HCT116 (cell line): Measurements from ENCODE around the gene CHST1. TPM values are rescaled to one million over a fixed set of nuclear protein-coding genes. Genes with fewer than 3 reads are reported as not detected.

ENCODE experiments used
- ATAC-seq: fragments of 200-7000 bp; cut with Tn5 transposase; 2 replicates; pipeline ENCODE4 v1.9.1; 2020; ENCODE audit warnings: mild to moderate bottlenecking, moderate library complexity
- BruUV-seq: library from RNA; stranded (reverse); fragments of 400-500 nt; replicated peaks from 2 replicates; lab custom pipeline; 2021; lab: Mats Ljungman, UMichigan
- CTCF ChIA-PET: fragments of 300-600 bp; sonication (Branson Sonifier 250); formaldehyde crosslinking; loops from one replicate; lab custom pipeline; 2021; ENCODE audit warnings: antibody characterized with exemption; lab: Charles Lee
- POLR2A ChIA-PET: fragments of 300-600, 350-600 bp; sonication (Branson Sonifier 250); formaldehyde crosslinking; loops from one replicate; lab custom pipeline; 2021; ENCODE audit warnings: antibody characterized with exemption; lab: Charles Lee
- RAD21 ChIA-PET, 2 experiments: fragments of 300-600 bp; sonication (Branson Sonifier 250); formaldehyde crosslinking; loops; one replicate each; lab custom pipeline; 2023; ENCODE audit warnings: low total read pairs in 2 of 2; ENCODE audit not compliant: uncharacterized antibody in 2 of 2, unreplicated experiment in 2 of 2, low non-redundant PET in 1 of 2; lab: Charles Lee
- DNase-seq: peaks from one replicate; pipeline ENCODE4 v3.0.0-alpha.2; 2010; ENCODE audit warnings: low read depth, low spot score
- H2AFZ ChIP-seq: fragments of 200-600 bp; shearing (Covaris generic), sonication (generic); 2 replicates; pipeline ENCODE4 v1.6.1; 2017; ENCODE audit warnings: low read depth, mixed run types, mixed read lengths, antibody characterized with exemption, low read length; ENCODE audit not compliant: poor library complexity, severe bottlenecking
- H3K27ac ChIP-seq: 2 replicates; pipeline ENCODE4 v1.5.1; 2012; ENCODE audit warnings: low read depth, low read length
- H3K27me3 ChIP-seq: fragments of 200-600 bp; sonication (generic); 2 replicates; pipeline ENCODE4 v1.6.1; 2016; ENCODE audit warnings: mixed run types, low read length, mixed read lengths; ENCODE audit not compliant: insufficient read depth
- H3K36me3 ChIP-seq, 2 experiments: fragments of 200-500 bp in 1 of 2; fragments of 200-600 bp in 1 of 2; sonication (Bioruptor generic) in 1 of 2; sonication (generic) in 1 of 2; 2 replicates each; pipeline versions ENCODE4 v1.5.1 to v1.6.1; 2014 to 2016; ENCODE audit warnings: low read length in 2 of 2, inconsistent platforms in 1 of 2, mixed read lengths in 1 of 2, mixed run types in 1 of 2; ENCODE audit not compliant: insufficient read depth in 2 of 2, control insufficient read depth in 1 of 2
- H3K4me1 ChIP-seq, 2 experiments: fragments of 200-600 bp in 1 of 2; sonication (generic) in 1 of 2; 2 replicates each; pipeline versions ENCODE4 v1.5.1 to v1.6.1; 2012 to 2017; ENCODE audit warnings: low read length in 2 of 2, inconsistent platforms in 1 of 2, mild to moderate bottlenecking in 1 of 2, mixed read lengths in 1 of 2, mixed run types in 1 of 2, moderate library complexity in 1 of 2; ENCODE audit not compliant: insufficient read depth in 2 of 2, control insufficient read depth in 1 of 2
- H3K4me2 ChIP-seq: fragments of 200-600 bp; sonication (generic); 2 replicates; pipeline ENCODE4 v1.6.1; 2017; ENCODE audit warnings: mixed run types, low read length, mixed read lengths
- H3K4me3 ChIP-seq, 2 experiments: fragments of 200-600 bp in 1 of 2; sonication (generic) in 1 of 2; replicated peaks in 1 of 2; 2 replicates each; pipeline ENCODE4 v1.5.1; 2011 to 2016; ENCODE audit warnings: low read length in 2 of 2, control low read depth in 1 of 2, low read depth in 1 of 2, mild to moderate bottlenecking in 1 of 2, mixed read lengths in 1 of 2, mixed run types in 1 of 2
- H3K79me2 ChIP-seq: fragments of 200-600 bp; sonication (generic); 2 replicates; pipeline ENCODE4 v1.6.1; 2017; ENCODE audit warnings: mild to moderate bottlenecking, mixed run types, low read length, moderate library complexity, mixed read lengths; ENCODE audit not compliant: insufficient read depth
- H3K9ac ChIP-seq: fragments of 200-600 bp; sonication (generic); 2 replicates; pipeline ENCODE4 v1.6.1; 2016; ENCODE audit warnings: low read length, mixed read lengths
- H3K9me2 ChIP-seq: fragments of 200-600 bp; sonication (generic), shearing (Covaris generic); 2 replicates; pipeline ENCODE4 v1.6.1; 2017; ENCODE audit warnings: mixed run types, mild to moderate bottlenecking, moderate library complexity; ENCODE audit not compliant: insufficient read depth
- H3K9me3 ChIP-seq, 2 experiments: fragments of 200-500 bp in 1 of 2; fragments of 200-600 bp in 1 of 2; sonication (Bioruptor generic) in 1 of 2; sonication (generic) in 1 of 2; 2 replicates each; pipeline ENCODE4 v1.6.1; 2014 to 2017; ENCODE audit warnings: low read length in 2 of 2, mixed read lengths in 2 of 2, inconsistent platforms in 1 of 2, low read depth in 1 of 2, mild to moderate bottlenecking in 1 of 2, mixed run types in 1 of 2, moderate library complexity in 1 of 2; ENCODE audit not compliant: control insufficient read depth in 1 of 2, insufficient read depth in 1 of 2
- H4K20me1 ChIP-seq: fragments of 200-600 bp; sonication (generic), shearing (Covaris generic); 2 replicates; pipeline ENCODE4 v1.6.1; 2017; ENCODE audit warnings: mixed run types, mild to moderate bottlenecking, moderate library complexity; ENCODE audit not compliant: insufficient read depth
- EGR1 ChIP-seq: IDR thresholded peaks from 2 replicates; pipeline ENCODE4 v1.6.1; 2012; ENCODE audit warnings: low read depth
- EZH2 ChIP-seq: fragments of 200-600 bp; sonication (generic); IDR thresholded peaks from 2 replicates; pipeline ENCODE4 v1.6.1; 2017; ENCODE audit warnings: antibody characterized with exemption, mixed run types
- JUND ChIP-seq: IDR thresholded peaks from 2 replicates; pipeline ENCODE4 v1.6.1; 2012
- POLR2A ChIP-seq: IDR thresholded peaks from 2 replicates; pipeline ENCODE4 v1.7.0; 2011; ENCODE audit warnings: borderline replicate concordance; ENCODE audit not compliant: insufficient read depth, insufficient read length; ENCODE audit errors: extremely low read depth
- RAD21 ChIP-seq: IDR thresholded peaks from 2 replicates; pipeline ENCODE4 v1.6.1; 2012; ENCODE audit warnings: low read depth, mild to moderate bottlenecking
- SP1 ChIP-seq: IDR thresholded peaks from 2 replicates; pipeline ENCODE4 v1.6.1; 2012; ENCODE audit warnings: low read depth
- SRF ChIP-seq: IDR thresholded peaks from 2 replicates; pipeline ENCODE4 v1.6.1; 2012; ENCODE audit warnings: low read depth
- ZBTB33 ChIP-seq: IDR thresholded peaks from 2 replicates; pipeline ENCODE4 v1.6.1; 2011; ENCODE audit warnings: mild to moderate bottlenecking, low read length, moderate library complexity; ENCODE audit not compliant: insufficient replicate concordance; ENCODE audit errors: extremely low read depth
- ZFX ChIP-seq: fragments of 450-650 bp; IDR thresholded peaks from 2 replicates; pipeline ENCODE4 v1.6.1; 2017
- ZNF274 ChIP-seq: fragments of 200-500 bp; sonication (Bioruptor generic); IDR thresholded peaks from 2 replicates; pipeline ENCODE4 v1.6.1; 2014; ENCODE audit warnings: mild to moderate bottlenecking, low read depth, low read length, inconsistent platforms
- intact Hi-C: fragments of 100-400 bp; cut with micrococcal nuclease; formaldehyde crosslinking; loops from 2 replicates; pipeline ENCODE4 v1.10.0; 2022
- total RNA-seq: library from RNA; stranded (reverse); gene quantifications from one replicate; pipeline ENCODE4 v1.2.1, GENCODE V29; 2021; ENCODE audit not compliant: unreplicated experiment
- TF ChIP-seq, protein P1 (sequence below): IDR thresholded peaks from 2 replicates; pipeline ENCODE4 v1.6.1; 2012; ENCODE audit warnings: low read depth
- TF ChIP-seq, protein P2 (sequence below): IDR thresholded peaks from 2 replicates; pipeline ENCODE4 v1.6.1; 2012

CHST1 gene
- total RNA-seq, 1 experiment from 2014 or later = 0.69 TPM

DNA sequence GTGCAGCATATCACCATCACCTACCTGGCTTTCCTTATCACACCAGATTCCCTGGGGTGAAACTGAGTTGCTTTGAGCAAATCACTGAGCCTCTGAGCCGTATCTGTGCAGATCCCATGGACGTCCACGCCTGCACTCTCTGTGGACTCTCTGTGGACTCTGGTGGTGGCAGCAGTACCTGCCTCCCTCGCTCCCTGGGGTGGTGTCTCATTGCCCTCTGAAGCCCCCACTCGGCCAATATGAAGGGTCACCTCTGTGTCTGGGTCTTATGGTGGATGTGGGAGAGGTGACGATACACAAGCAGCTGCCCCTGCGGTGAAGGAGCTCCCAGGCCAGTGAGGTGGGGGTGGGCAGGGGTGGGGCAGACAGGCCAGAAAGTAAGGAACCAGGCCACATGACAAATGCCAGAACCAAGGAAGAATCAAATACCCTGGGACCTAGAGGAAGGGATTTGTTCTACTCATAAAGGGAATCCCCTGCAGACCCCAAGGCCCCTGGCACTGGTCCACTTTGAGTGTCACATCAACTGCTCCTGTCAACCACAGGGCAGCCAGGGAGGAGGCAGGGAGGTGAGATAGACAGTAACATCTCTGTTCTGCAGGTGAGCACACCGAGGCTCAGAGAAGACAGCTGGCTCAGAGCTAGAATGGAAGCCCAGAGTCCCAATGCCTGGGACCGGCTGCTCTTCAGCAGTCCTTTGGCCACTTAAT is 9.2 kb upstream of the CHST1 start:
- Histone ChIP-seq H3K27me3 (no peaks in the 10 kb centered on the region), H3K9me2 (no peaks in the 10 kb centered on the region), H3K4me3 (no peak overlapping the region), H3K4me1 (no peaks in the 10 kb centered on the region), H3K9ac (no peak overlapping the region), H3K4me2 (no peak overlapping the region), H3K79me2 (no peaks in the 10 kb centered on the region), H3K27ac (no peak overlapping the region), H2AFZ (no peak overlapping the region), H4K20me1 (no peaks in the 10 kb centered on the region), H3K9me3 (no peaks in the 10 kb centered on the region), H3K36me3 (no peaks in the 10 kb centered on the region)
- intact Hi-C loops = no loop called here
- TF ChIP-seq POLR2A = no peak
- no peak for TF ChIP-seq ZBTB33
- TF ChIP-seq, protein P1, sequence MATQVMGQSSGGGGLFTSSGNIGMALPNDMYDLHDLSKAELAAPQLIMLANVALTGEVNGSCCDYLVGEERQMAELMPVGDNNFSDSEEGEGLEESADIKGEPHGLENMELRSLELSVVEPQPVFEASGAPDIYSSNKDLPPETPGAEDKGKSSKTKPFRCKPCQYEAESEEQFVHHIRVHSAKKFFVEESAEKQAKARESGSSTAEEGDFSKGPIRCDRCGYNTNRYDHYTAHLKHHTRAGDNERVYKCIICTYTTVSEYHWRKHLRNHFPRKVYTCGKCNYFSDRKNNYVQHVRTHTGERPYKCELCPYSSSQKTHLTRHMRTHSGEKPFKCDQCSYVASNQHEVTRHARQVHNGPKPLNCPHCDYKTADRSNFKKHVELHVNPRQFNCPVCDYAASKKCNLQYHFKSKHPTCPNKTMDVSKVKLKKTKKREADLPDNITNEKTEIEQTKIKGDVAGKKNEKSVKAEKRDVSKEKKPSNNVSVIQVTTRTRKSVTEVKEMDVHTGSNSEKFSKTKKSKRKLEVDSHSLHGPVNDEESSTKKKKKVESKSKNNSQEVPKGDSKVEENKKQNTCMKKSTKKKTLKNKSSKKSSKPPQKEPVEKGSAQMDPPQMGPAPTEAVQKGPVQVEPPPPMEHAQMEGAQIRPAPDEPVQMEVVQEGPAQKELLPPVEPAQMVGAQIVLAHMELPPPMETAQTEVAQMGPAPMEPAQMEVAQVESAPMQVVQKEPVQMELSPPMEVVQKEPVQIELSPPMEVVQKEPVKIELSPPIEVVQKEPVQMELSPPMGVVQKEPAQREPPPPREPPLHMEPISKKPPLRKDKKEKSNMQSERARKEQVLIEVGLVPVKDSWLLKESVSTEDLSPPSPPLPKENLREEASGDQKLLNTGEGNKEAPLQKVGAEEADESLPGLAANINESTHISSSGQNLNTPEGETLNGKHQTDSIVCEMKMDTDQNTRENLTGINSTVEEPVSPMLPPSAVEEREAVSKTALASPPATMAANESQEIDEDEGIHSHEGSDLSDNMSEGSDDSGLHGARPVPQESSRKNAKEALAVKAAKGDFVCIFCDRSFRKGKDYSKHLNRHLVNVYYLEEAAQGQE = no peak
- no peak for TF ChIP-seq EZH2
- no peak for TF ChIP-seq ZNF274
- TF ChIP-seq ZFX = no peak
- TF ChIP-seq SRF = no peak
- TF ChIP-seq SP1 = no peak
- TF ChIP-seq, protein P2, sequence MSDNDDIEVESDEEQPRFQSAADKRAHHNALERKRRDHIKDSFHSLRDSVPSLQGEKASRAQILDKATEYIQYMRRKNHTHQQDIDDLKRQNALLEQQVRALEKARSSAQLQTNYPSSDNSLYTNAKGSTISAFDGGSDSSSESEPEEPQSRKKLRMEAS = no peak
- TF ChIP-seq JUND = no peak
- no peak for TF ChIP-seq EGR1
- no peak for TF ChIP-seq RAD21
- DNase-seq (no peak), ATAC-seq (no peak)
- BruUV-seq = no TSS peak
- POLR2A ChIA-PET = no interaction called here
- RAD21 ChIA-PET = no interaction called here
- CTCF ChIA-PET = no interaction called here
